ENCODE data around the gene SLC39A5.

- TF ChIP-seq, protein P1, sequence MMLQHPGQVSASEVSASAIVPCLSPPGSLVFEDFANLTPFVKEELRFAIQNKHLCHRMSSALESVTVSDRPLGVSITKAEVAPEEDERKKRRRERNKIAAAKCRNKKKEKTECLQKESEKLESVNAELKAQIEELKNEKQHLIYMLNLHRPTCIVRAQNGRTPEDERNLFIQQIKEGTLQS (IDR thresholded peaks at IDR 0.05; ENCODE audit: insufficient read depth, low read depth, low read length), result no peak
- TF ChIP-seq CHD2 (IDR thresholded peaks at IDR 0.05; ENCODE audit: low read length), result no peak
- TF ChIP-seq, protein P2, sequence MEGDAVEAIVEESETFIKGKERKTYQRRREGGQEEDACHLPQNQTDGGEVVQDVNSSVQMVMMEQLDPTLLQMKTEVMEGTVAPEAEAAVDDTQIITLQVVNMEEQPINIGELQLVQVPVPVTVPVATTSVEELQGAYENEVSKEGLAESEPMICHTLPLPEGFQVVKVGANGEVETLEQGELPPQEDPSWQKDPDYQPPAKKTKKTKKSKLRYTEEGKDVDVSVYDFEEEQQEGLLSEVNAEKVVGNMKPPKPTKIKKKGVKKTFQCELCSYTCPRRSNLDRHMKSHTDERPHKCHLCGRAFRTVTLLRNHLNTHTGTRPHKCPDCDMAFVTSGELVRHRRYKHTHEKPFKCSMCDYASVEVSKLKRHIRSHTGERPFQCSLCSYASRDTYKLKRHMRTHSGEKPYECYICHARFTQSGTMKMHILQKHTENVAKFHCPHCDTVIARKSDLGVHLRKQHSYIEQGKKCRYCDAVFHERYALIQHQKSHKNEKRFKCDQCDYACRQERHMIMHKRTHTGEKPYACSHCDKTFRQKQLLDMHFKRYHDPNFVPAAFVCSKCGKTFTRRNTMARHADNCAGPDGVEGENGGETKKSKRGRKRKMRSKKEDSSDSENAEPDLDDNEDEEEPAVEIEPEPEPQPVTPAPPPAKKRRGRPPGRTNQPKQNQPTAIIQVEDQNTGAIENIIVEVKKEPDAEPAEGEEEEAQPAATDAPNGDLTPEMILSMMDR (IDR thresholded peaks at IDR 0.05; ENCODE audit: control extremely low read depth in 1 of 3, insufficient read depth in 1 of 3, low read depth in 1 of 3, low read length in 3 of 3), result no peak
- no peak for TF ChIP-seq NANOG (IDR thresholded peaks at IDR 0.05; ENCODE audit: insufficient read depth, low read depth, low read length, poor library complexity, severe bottlenecking)
- TF ChIP-seq POLR2AphosphoS5 (IDR thresholded peaks at IDR 0.05; ENCODE audit: low read depth, low read length), result no peak
Measured at GRCh38 chr12:56188778-56189098, 41.1 kb upstream of the SLC39A5 start.
